ENCODE data around the gene EVX2. TPM values are rescaled to one million over a fixed set of nuclear protein-coding genes. Genes with fewer than 3 reads are reported as not detected.
A peak's percentile ranks its signal among the peaks of the same experiment; 100 is the strongest.

EVX2 gene
- total and polyA plus RNA-seq, 8 donors: not detected

- no peak overlapping the region for H3K4me3 ChIP-seq
- TF ChIP-seq CTCF (IDR thresholded peaks at IDR 0.05): no peak
- TF ChIP-seq EP300 (IDR thresholded peaks at IDR 0.05): no peak
- no peak for DNase-seq
- H3K36me3 ChIP-seq: no peaks in the 10 kb centered on the region
- peaks cover 65 to 100% (median 100%) of the 10 kb centered on the region in 3 donors for H3K27me3 ChIP-seq
- peaks cover 31 to 71% (median 45%) of the 10 kb centered on the region in 4 donors for H3K4me1 ChIP-seq
- intact Hi-C loops (cut with DNase I; ENCODE audit: low total_unique reads): no loop called here
- WGBS, 5 donors: 17 to 28% (median 20%) methylated on average over 5 of the region's 5 CpGs
- peaks cover 0 to 8% (median 0%) of the 10 kb centered on the region in 4 donors for H3K9me3 ChIP-seq
- H3K27ac ChIP-seq: no peak overlapping the region
Observed at GRCh38 chr2:176101842-176102241, 18.1 kb upstream of the EVX2 start.

- H3K27me3 ChIP-seq: peaks cover 65 to 100% (median 100%) of the 10 kb centered on the region in 3 donors
- H3K36me3 ChIP-seq: no peaks in the 10 kb centered on the region
- DNase-seq: no peak
- 3 to 18% (median 11%) methylated on average over 2 of the region's 2 CpGs for WGBS, 5 donors
- TF ChIP-seq EP300 (IDR thresholded peaks at IDR 0.05) (no peak), POLR2AphosphoS5 (IDR thresholded peaks at IDR 0.05) (no peak), CTCF (IDR thresholded peaks at IDR 0.05) (no peak), POLR2A (IDR thresholded peaks at IDR 0.05) (no peak)
- H3K4me3 ChIP-seq: no peak overlapping the region
- peaks cover 31 to 71% (median 45%) of the 10 kb centered on the region in 4 donors for H3K4me1 ChIP-seq
- no peak overlapping the region for H3K27ac ChIP-seq
- intact Hi-C loops (cut with DNase I; ENCODE audit: low total_unique reads): no loop called here
- H3K9me3 ChIP-seq: peaks cover 0 to 4% (median 0%) of the 10 kb centered on the region in 4 donors
Observed at GRCh38 chr2:176101216-176101830, 17.6 kb upstream of the EVX2 start.

- 7 to 27% (median 13%) methylated on average over 18 to 28 of the region's 28 CpGs for WGBS, 5 donors
- DNase-seq: no peak
- Histone ChIP-seq H3K4me3 (no peak overlapping the region), H3K9me3 (peaks cover 0 to 4% (median 0%) of the 10 kb centered on the region in 4 donors), H3K27me3 (peaks cover 64 to 100% (median 100%) of the 10 kb centered on the region in 3 donors), H3K4me1 (peaks cover 33 to 67% (median 45%) of the 10 kb centered on the region in 4 donors), H3K27ac (no peak overlapping the region), H3K36me3 (no peaks in the 10 kb centered on the region)
- intact Hi-C loops (cut with DNase I; ENCODE audit: low total_unique reads): no loop called here
- TF ChIP-seq POLR2A (IDR thresholded peaks at IDR 0.05): no peak
Observed at GRCh38 chr2:176100547-176101140, 16.9 kb upstream of the EVX2 start.

GRCh38 chr2:176099728-176100546 is 16.2 kb upstream of the EVX2 start, which contains the start of gene HOXD12:
Gene HOXD12, plus strand, starts transcription at chr2:176099795. Its CDS starts 7 bp downstream, at chr2:176099802.
- Histone ChIP-seq H3K27ac (no peak within 1 kb of the TSS), H3K4me1 (peaks cover 32 to 61% (median 42%) of the 10 kb centered on the region in 4 donors), H3K9me3 (peaks cover 0 to 4% (median 0%) of the 10 kb centered on the region in 4 donors), H3K27me3 (peaks cover 60 to 100% (median 100%) of the 10 kb centered on the region in 3 donors), H3K4me3 (no peak within 1 kb of the TSS), H3K36me3 (no peaks in the 10 kb centered on the region)
- DNase-seq: peak in 1 of 2 donors; percentile 24
- intact Hi-C loops (cut with DNase I; ENCODE audit: low total_unique reads): loop anchor here (5.0 kb wide), 1 partner anchor 413 kb away; no protein-coding TSS in a partner anchor
- TF ChIP-seq CTCF (IDR thresholded peaks at IDR 0.05): no peak
- no peak for TF ChIP-seq POLR2A (IDR thresholded peaks at IDR 0.05)
- no peak for TF ChIP-seq EP300 (IDR thresholded peaks at IDR 0.05)
- TF ChIP-seq POLR2AphosphoS5 (IDR thresholded peaks at IDR 0.05): no peak
- 7 to 13% (median 9%) methylated on average over 27 to 70 of the region's 70 CpGs for WGBS, 5 donors

Data from stomach (tissue), 9 donors.